H1 (cell line): Measurements from ENCODE around the gene SDHAF2. TPM values are rescaled to one million over a fixed set of nuclear protein-coding genes. Genes with fewer than 3 reads are reported as not detected.

Source experiments
- CTCF ChIA-PET: fragments of 300-600 bp; sonication (Branson Sonifier 250); formaldehyde crosslinking; loops from one replicate; lab custom pipeline; 2021; ENCODE audit not compliant: partially characterized antibody; lab: Charles Lee
- POLR2A ChIA-PET: fragments of 300-600 bp; sonication (Branson Sonifier 250); formaldehyde crosslinking; loops from one replicate; lab custom pipeline; 2021; ENCODE audit warnings: inconsistent platforms; ENCODE audit not compliant: partially characterized antibody; lab: Charles Lee
- DNase-seq, 2 experiments: peaks; one replicate each; pipeline versions ENCODE4 v3.0.0 to v3.0.0-alpha.2; 2010 to 2022; ENCODE audit warnings: low spot score in 2 of 2, low read depth in 1 of 2, mixed read lengths in 1 of 2
- FAIRE-seq: peaks from 2 replicates; lab custom pipeline; 2011; peaks lifted over from hg19 to GRCh38; lab: Jason Lieb, UNC
- H2AFZ ChIP-seq: 2 replicates; pipeline ENCODE4 v1.8.1; 2012; ENCODE audit warnings: low read length, inconsistent platforms
- H2AK5ac ChIP-seq: 2 replicates; pipeline ENCODE4 v1.6.1; 2013; ENCODE audit warnings: low read depth, low read length
- H2BK120ac ChIP-seq: replicated peaks from 2 replicates; pipeline ENCODE3; 2013; ENCODE audit warnings: low read depth, low read length, inconsistent platforms
- H2BK12ac ChIP-seq: 2 replicates; pipeline ENCODE4 v1.6.1; 2013; ENCODE audit warnings: low read depth, low read length
- H2BK15ac ChIP-seq: 2 replicates; pipeline ENCODE4 v1.6.1; 2013; ENCODE audit warnings: low read length
- H2BK20ac ChIP-seq: 2 replicates; pipeline ENCODE4 v1.6.1; 2013; ENCODE audit warnings: low read length
- H2BK5ac ChIP-seq: 2 replicates; pipeline ENCODE4 v1.6.1; 2013; ENCODE audit warnings: low read depth, low read length
- H3K14ac ChIP-seq: 2 replicates; pipeline ENCODE4 v1.6.1; 2013; ENCODE audit warnings: inconsistent platforms; ENCODE audit not compliant: insufficient read length
- H3K18ac ChIP-seq: 2 replicates; pipeline ENCODE4 v1.6.1; 2013; ENCODE audit warnings: low read length; ENCODE audit errors: extremely low read depth
- H3K23ac ChIP-seq: 2 replicates; pipeline ENCODE4 v1.6.1; 2013; ENCODE audit warnings: inconsistent platforms; ENCODE audit not compliant: insufficient read length
- H3K23me2 ChIP-seq: 2 replicates; pipeline ENCODE4 v1.6.1; 2013; ENCODE audit warnings: low read depth, low read length
- H3K27ac ChIP-seq: 2 replicates; pipeline ENCODE4 v1.6.1; 2011; ENCODE audit warnings: low read depth, low read length, inconsistent platforms
- H3K27me3 ChIP-seq, 4 experiments: replicated peaks in 1 of 4; 1 replicate in 1 of 4; 2 replicates in 3 of 4; pipeline versions ENCODE4 v1.6.1 to v1.8.1; 2011 to 2013; ENCODE audit warnings: low read length in 3 of 4, mild to moderate bottlenecking in 3 of 4, inconsistent platforms in 2 of 4, mixed read lengths in 2 of 4, moderate library complexity in 1 of 4; ENCODE audit not compliant: control insufficient read depth in 3 of 4, insufficient read depth in 3 of 4; ENCODE audit errors: extremely low read depth in 1 of 4
- H3K36me3 ChIP-seq, 4 experiments: 2 replicates each; pipeline versions ENCODE4 v1.6.1 to v1.8.1; 2011 to 2013; ENCODE audit warnings: mild to moderate bottlenecking in 4 of 4, low read length in 3 of 4, moderate library complexity in 2 of 4, control low read depth in 1 of 4, inconsistent platforms in 1 of 4; ENCODE audit not compliant: insufficient read depth in 4 of 4, control insufficient read depth in 2 of 4
- H3K4ac ChIP-seq: replicated peaks from 2 replicates; pipeline ENCODE3; 2013; ENCODE audit warnings: low read length, low read depth, mixed read lengths, inconsistent platforms; ENCODE audit not compliant: insufficient read length
- H3K4me1 ChIP-seq, 4 experiments: replicated peaks in 1 of 4; 1 replicate in 1 of 4; 2 replicates in 3 of 4; pipeline versions ENCODE4 v1.6.1 to v1.8.1; 2011 to 2013; ENCODE audit warnings: low read length in 3 of 4, inconsistent platforms in 2 of 4, mixed read lengths in 1 of 4; ENCODE audit not compliant: insufficient read depth in 4 of 4, control insufficient read depth in 3 of 4
- H3K4me2 ChIP-seq, 2 experiments: 2 replicates each; pipeline versions ENCODE4 v1.6.1 to v1.8.1; 2011 to 2013; ENCODE audit warnings: low read depth in 2 of 2, low read length in 2 of 2, control low read depth in 1 of 2, inconsistent platforms in 1 of 2, mild to moderate bottlenecking in 1 of 2; ENCODE audit not compliant: insufficient read depth in 1 of 2
- H3K4me3 ChIP-seq, 4 experiments: fragments of 200-600, 300-600 bp in 1 of 4; sonication (generic), shearing (Covaris generic), sonication (Bioruptor Twin) in 1 of 4; 2 replicates each; pipeline versions ENCODE4 v1.5.1 to v1.8.1; 2011 to 2016; ENCODE audit warnings: low read length in 4 of 4, low read depth in 3 of 4, control low read depth in 2 of 4, inconsistent platforms in 2 of 4, mild to moderate bottlenecking in 2 of 4, mixed read lengths in 1 of 4, moderate library complexity in 1 of 4; ENCODE audit not compliant: insufficient read depth in 2 of 4; ENCODE audit errors: extremely low read depth in 1 of 4
- H3K56ac ChIP-seq: replicated peaks from 2 replicates; pipeline ENCODE3; 2013; ENCODE audit warnings: low read depth, mild to moderate bottlenecking, mixed read lengths, low read length, inconsistent platforms; ENCODE audit not compliant: insufficient read length
- H3K79me1 ChIP-seq: 2 replicates; pipeline ENCODE4 v1.6.1; 2013; ENCODE audit warnings: low read depth, low read length, control low read depth
- H3K79me2 ChIP-seq, 2 experiments: 2 replicates each; pipeline versions ENCODE4 v1.6.1 to v1.8.1; 2012 to 2013; ENCODE audit warnings: low read length in 2 of 2, mild to moderate bottlenecking in 2 of 2, inconsistent platforms in 1 of 2; ENCODE audit not compliant: insufficient read depth in 2 of 2, control insufficient read depth in 1 of 2
- H3K9ac ChIP-seq, 4 experiments: replicated peaks in 1 of 4; 1 replicate in 1 of 4; 2 replicates in 3 of 4; pipeline versions ENCODE4 v1.6.1 to v1.8.1; 2011 to 2013; ENCODE audit warnings: low read depth in 3 of 4, low read length in 3 of 4, control low read depth in 2 of 4, mild to moderate bottlenecking in 2 of 4, moderate library complexity in 2 of 4, inconsistent platforms in 1 of 4; ENCODE audit errors: extremely low read depth in 1 of 4
- H3K9me3 ChIP-seq, 2 experiments: 2 replicates each; pipeline versions ENCODE4 v1.6.1 to v1.8.1; 2012 to 2013; ENCODE audit warnings: mild to moderate bottlenecking in 2 of 2, moderate library complexity in 2 of 2, control low read depth in 1 of 2, inconsistent platforms in 1 of 2, low read depth in 1 of 2, low read length in 1 of 2, mixed read lengths in 1 of 2; ENCODE audit not compliant: insufficient read depth in 2 of 2
- H4K20me1 ChIP-seq, 2 experiments: replicated peaks in 1 of 2; 2 replicates each; pipeline versions ENCODE3 to v1.8.1; 2011 to 2013; ENCODE audit warnings: inconsistent platforms in 2 of 2, low read length in 2 of 2, mild to moderate bottlenecking in 1 of 2; ENCODE audit not compliant: insufficient read depth in 2 of 2, control insufficient read depth in 1 of 2
- H4K5ac ChIP-seq: 2 replicates; pipeline ENCODE4 v1.6.1; 2013; ENCODE audit warnings: low read length, low read depth, mixed read lengths, inconsistent platforms; ENCODE audit not compliant: insufficient read length
- H4K8ac ChIP-seq: 2 replicates; pipeline ENCODE4 v1.8.0; 2013; ENCODE audit warnings: mild to moderate bottlenecking, moderate library complexity, low read length, inconsistent platforms; ENCODE audit not compliant: insufficient read depth; ENCODE audit errors: extremely low read depth
- H4K91ac ChIP-seq: replicated peaks from 2 replicates; pipeline ENCODE3; 2013; ENCODE audit warnings: low read length, mixed read lengths, inconsistent platforms; ENCODE audit not compliant: insufficient read length
- EGR1 ChIP-seq: IDR thresholded peaks from 2 replicates; pipeline ENCODE4 v1.6.1; 2011; ENCODE audit warnings: low read depth, low read length, borderline replicate concordance
- NANOG ChIP-seq: IDR thresholded peaks from 2 replicates; pipeline ENCODE4 v1.6.1; 2011; ENCODE audit warnings: low read length, low read depth, mild to moderate bottlenecking, inconsistent platforms; ENCODE audit not compliant: insufficient read depth, poor library complexity, severe bottlenecking
- POLR2AphosphoS5 ChIP-seq: IDR thresholded peaks from 2 replicates; pipeline ENCODE4 v1.6.1; 2011; ENCODE audit warnings: low read depth, low read length
- ZNF274 ChIP-seq: IDR thresholded peaks from 2 replicates; pipeline ENCODE4 v1.7.0; 2012; ENCODE audit warnings: low read length, borderline replicate concordance; ENCODE audit errors: extremely low read depth
- WGBS, 2 experiments: shearing (Covaris generic) in 1 of 2; methylation state at CpG; one replicate each; pipeline versions ENCODE4 v1.1.6 to v1.1.7; 2013 to 2015; ENCODE audit warnings: low lambda C conversion rate in 2 of 2, mixed read lengths in 2 of 2, inconsistent platforms in 1 of 2, low coverage in 1 of 2, missing lambda C conversion rate in 1 of 2; ENCODE audit not compliant: insufficient replicate concordance in 2 of 2, insufficient coverage in 1 of 2, insufficient read length in 1 of 2; ENCODE audit errors: extremely low coverage in 1 of 2, missing lambda C conversion rate in 1 of 2; 5-methylcytosine and 5-hydroxymethylcytosine counted together
- polyA plus RNA-seq, 7 experiments: library from polyadenylated mRNA; depleted of rRNA in 3 of 7; stranded (reverse) in 5 of 7; unstranded in 2 of 7; fragments of >200 nt in 5 of 7; fragments of 200-250 nt in 2 of 7; gene quantifications; 1 replicate in 5 of 7; 2 replicates in 1 of 7; 4 replicates in 1 of 7; pipeline versions ENCODE4 v1.2.1 to v1.2.3, GENCODE V29; 2011 to 2013; ENCODE audit warnings: missing spikeins in 2 of 7, mixed read lengths in 2 of 7
- total RNA-seq: library from RNA; stranded (reverse); fragmentation: NEBNext Ultra II Directional; extraction: Animal tissue kit (Norgen Biotek cat#: 25700); gene quantifications from 2 replicates; pipeline ENCODE4 v1.2.1, GENCODE V29; 2021

SDHAF2 gene
- total and polyA plus RNA-seq, 2 of the 8 experiments (the other 6 are each of a cell fraction or from before 2014, with no cell fraction given) = 41.0 to 114 TPM

DNA sequence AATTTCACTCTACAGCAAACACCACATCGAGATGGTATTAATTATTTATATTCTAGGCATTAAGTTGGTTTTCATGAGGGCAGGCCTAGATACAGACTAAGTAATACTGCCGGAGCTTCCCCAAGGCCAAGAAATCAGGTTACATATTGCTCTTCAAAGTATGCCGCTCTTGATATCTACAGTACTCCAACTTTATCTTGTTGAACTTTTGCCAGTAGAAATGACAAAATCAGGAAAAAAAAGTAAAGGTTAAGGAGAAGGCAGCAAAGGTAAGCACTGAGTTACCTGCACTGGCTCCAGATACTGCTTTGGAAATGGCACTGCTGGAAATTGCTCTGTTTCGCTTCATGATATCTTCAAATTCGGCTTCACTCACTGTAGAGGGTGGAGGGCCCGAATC lies 14.5 kb upstream of the SDHAF2 start:
- no peaks in the 10 kb centered on the region for H3K27me3 ChIP-seq
- no peak overlapping the region for H4K91ac ChIP-seq
- POLR2A ChIA-PET = interaction anchor here (3.1 to 11.2 kb wide), 2 partner anchors 12 to 13 kb away, joined by 19 to 94 read pairs; partner anchors contain the start of genes CPSF7 and SDHAF2

More for the DNA sequence above, 14.5 kb upstream of the SDHAF2 start:
- Histone ChIP-seq H3K27ac (no peak overlapping the region), H3K9ac (no peak overlapping the region), H2BK120ac (no peak overlapping the region), H2BK12ac (no peak overlapping the region), H2BK15ac (no peak overlapping the region), H2BK5ac (no peak overlapping the region), H4K20me1 (peaks cover 4 to 17% of the 10 kb centered on the region in 2 experiments), H3K4ac (no peak overlapping the region), H3K4me1 (no peaks in the 10 kb centered on the region), H3K23me2 (no peaks in the 10 kb centered on the region), H3K79me2 (peaks cover 0 to 19% of the 10 kb centered on the region in 2 experiments; a peak in 2 of 4 replicates), H3K14ac (no peak overlapping the region), H3K9me3 (no peaks in the 10 kb centered on the region), H3K36me3 (peaks cover 60 to 97% (median 88%) of the 10 kb centered on the region in 4 experiments), H3K18ac (no peak overlapping the region), H2AK5ac (no peak overlapping the region), H3K79me1 (peaks cover 7% of the 10 kb centered on the region), H3K56ac (no peak overlapping the region), H3K4me3 (no peak overlapping the region), H3K23ac (no peak overlapping the region), H4K5ac (no peak overlapping the region), H2AFZ (no peak overlapping the region), H3K4me2 (no peak overlapping the region), H4K8ac (no peak overlapping the region), H2BK20ac (no peak overlapping the region)
- CTCF ChIA-PET = no interaction called here
- TF ChIP-seq POLR2AphosphoS5 (no peak), ZNF274 (no peak), NANOG (no peak), EGR1 (no peak)
- WGBS, 2 experiments = 97% methylated on average over 6 of the region's 6 CpGs; no CpG with 5 or more reads in 1 of the 2 experiments
- FAIRE-seq (no peak), DNase-seq (no peak)
